CD4-positive, alpha-beta memory T cell (primary cell): ENCODE results near the gene POLK. TPM values are rescaled to one million over a fixed set of nuclear protein-coding genes. Genes with fewer than 3 reads are reported as not detected.

ENCODE experiments used
- CTCF ChIA-PET: fragments of 350-600 bp; sonication (Branson Sonifier 250); formaldehyde crosslinking; loops from one replicate; lab custom pipeline; 2021; ENCODE audit warnings: inconsistent platforms; ENCODE audit not compliant: partially characterized antibody; lab: Charles Lee
- POLR2A ChIA-PET: fragments of 350-600 bp; sonication (Branson Sonifier 250); formaldehyde crosslinking; loops from one replicate; lab custom pipeline; 2021; ENCODE audit not compliant: partially characterized antibody; lab: Charles Lee
- DNase-seq, 5 donors: peaks; one replicate each; pipeline versions ENCODE4 v3.0.0 to v3.0.0-alpha.2; 2020 to 2022; ENCODE audit warnings: mixed read lengths in 1 of 5
- H3K27ac ChIP-seq: one replicate; pipeline ENCODE4 v1.7.0; 2013; ENCODE audit warnings: low read depth, low read length
- H3K27me3 ChIP-seq: 2 replicates; pipeline ENCODE4 v1.7.0; 2013; ENCODE audit warnings: mild to moderate bottlenecking, low read length, moderate library complexity; ENCODE audit not compliant: insufficient read depth
- H3K36me3 ChIP-seq: 2 replicates; pipeline ENCODE4 v1.7.0; 2013; ENCODE audit warnings: mild to moderate bottlenecking, low read length, moderate library complexity; ENCODE audit not compliant: insufficient read depth
- H3K4me1 ChIP-seq: 2 replicates; pipeline ENCODE4 v1.7.0; 2013; ENCODE audit warnings: mild to moderate bottlenecking, low read length, moderate library complexity; ENCODE audit not compliant: insufficient read depth
- H3K4me3 ChIP-seq, 2 donors: one replicate each; pipeline ENCODE4 v1.7.0; 2013; ENCODE audit warnings: low read length in 2 of 2, mild to moderate bottlenecking in 1 of 2
- H3K9me3 ChIP-seq, 2 donors: one replicate each; pipeline ENCODE4 v1.7.0; 2013; ENCODE audit warnings: low read length in 2 of 2, control low read depth in 1 of 2; ENCODE audit not compliant: control insufficient read depth in 1 of 2
- H3K27ac Mint-ChIP-seq, 7 donors: one replicate each; pipeline ENCODE4 v1.8.0; 2020 to 2021; ENCODE audit warnings: mixed read lengths in 7 of 7, mild to moderate bottlenecking in 6 of 7, inconsistent platforms in 3 of 7, moderate library complexity in 3 of 7
- H3K27me3 Mint-ChIP-seq, 2 donors: one replicate each; pipeline ENCODE4 v1.8.0; 2020 to 2021; ENCODE audit warnings: mixed read lengths in 2 of 2
- H3K36me3 Mint-ChIP-seq, 2 donors: one replicate each; pipeline ENCODE4 v1.8.0; 2020 to 2021; ENCODE audit warnings: mixed read lengths in 2 of 2, inconsistent platforms in 1 of 2, mild to moderate bottlenecking in 1 of 2
- H3K4me1 Mint-ChIP-seq, 4 donors: one replicate each; pipeline ENCODE4 v1.8.0; 2020 to 2021; ENCODE audit warnings: mixed read lengths in 4 of 4, mild to moderate bottlenecking in 1 of 4
- H3K4me3 Mint-ChIP-seq, 8 donors: one replicate each; pipeline ENCODE4 v1.8.0; 2020 to 2021; ENCODE audit warnings: mixed read lengths in 8 of 8, mild to moderate bottlenecking in 7 of 8, moderate library complexity in 6 of 8, inconsistent platforms in 3 of 8
- H3K9me3 Mint-ChIP-seq, 8 donors: one replicate each; pipeline ENCODE4 v1.8.0; 2020 to 2021; ENCODE audit warnings: mixed read lengths in 8 of 8, mild to moderate bottlenecking in 5 of 8, inconsistent platforms in 3 of 8, moderate library complexity in 1 of 8
- intact Hi-C: fragments of 100-400 bp; cut with micrococcal nuclease; formaldehyde crosslinking; loops from one replicate; pipeline ENCODE4 v1.15.1; 2023
- polyA plus RNA-seq, 2 donors: library from polyadenylated mRNA; unstranded; fragments of 300-500 nt; fragmentation: Illumina TruSeq; gene quantifications; one replicate each; pipeline ENCODE4 v1.2.3, GENCODE V29; 2021
- total RNA-seq, 2 experiments: library from RNA; stranded (reverse); gene quantifications; one replicate each; pipeline ENCODE4 v1.2.3, GENCODE V29; 2021

The POLK gene
- total and polyA plus RNA-seq, 4 experiments from 2014 or later, result 24.0 to 30.4 (median 27.7) TPM

GRCh38 chr5:75514323-75514722 is 2.6 kb downstream of the POLK start:
- intact Hi-C loops, result loop anchor here (5.0 to 10.0 kb wide), 4 partner anchors 163 to 1950 kb away; partner anchors contain the start of genes ANKRA2, GCNT4, GFM2 and NSA2
- no peaks in the 10 kb centered on the region for H3K27me3 ChIP-seq
- H3K4me3 Mint-ChIP-seq, result no peak overlapping the region
- no peaks in the 10 kb centered on the region for H3K36me3 ChIP-seq
- H3K9me3 ChIP-seq, result no peaks in the 10 kb centered on the region
- H3K27ac Mint-ChIP-seq, result peak overlapping the region in 2 of 7 donors; percentile 42 to 98
- ChIA-PET CTCF (no interaction called here), POLR2A (no interaction called here)
- no peak for DNase-seq
- no peaks in the 10 kb centered on the region for H3K27me3 Mint-ChIP-seq
- H3K4me3 ChIP-seq, result no peak overlapping the region
- H3K9me3 Mint-ChIP-seq, result no peaks in the 10 kb centered on the region
- peaks cover 36% of the 10 kb centered on the region for H3K4me1 ChIP-seq
- no peak overlapping the region for H3K27ac ChIP-seq
- H3K36me3 Mint-ChIP-seq, result peaks cover 10 to 15% of the 10 kb centered on the region in 2 donors
- peaks cover 41 to 67% (median 52%) of the 10 kb centered on the region in 4 donors for H3K4me1 Mint-ChIP-seq

GRCh38 chr5:75519761-75520160 is 8.1 kb downstream of the POLK start:
- Histone ChIP-seq H3K4me3 (no peak overlapping the region), H3K9me3 (no peaks in the 10 kb centered on the region), H3K36me3 (no peaks in the 10 kb centered on the region), H3K4me1 (peaks cover 16% of the 10 kb centered on the region), H3K27me3 (no peaks in the 10 kb centered on the region), H3K27ac (no peak overlapping the region)
- Mint-ChIP-seq H3K27me3 (no peaks in the 10 kb centered on the region), H3K4me3 (no peak overlapping the region), H3K27ac (no peak overlapping the region), H3K9me3 (peaks cover 0 to 27% (median 15%) of the 10 kb centered on the region in 8 donors), H3K36me3 (peaks cover 24 to 35% of the 10 kb centered on the region in 2 donors), H3K4me1 (peaks cover 30 to 48% (median 40%) of the 10 kb centered on the region in 4 donors)
- DNase-seq, result no peak
- POLR2A ChIA-PET, result interaction anchor here (0.6 kb wide), 1 partner anchor 54 kb away, joined by 3 read pairs; no protein-coding TSS in a partner anchor
- CTCF ChIA-PET, result no interaction called here
- intact Hi-C loops, result loop anchor here (10.0 kb wide), 3 partner anchors 465 to 1955 kb away; partner anchors contain the start of genes ANKRA2, GCNT4, GFM2 and NSA2

GRCh38 chr5:75521195-75521594 is 9.5 kb downstream of the POLK start:
- no peak overlapping the region for H3K27ac Mint-ChIP-seq
- CTCF ChIA-PET, result no interaction called here

GRCh38 chr5:75522025-75522424 is 10.3 kb downstream of the POLK start:
- no peaks in the 10 kb centered on the region for H3K27me3 ChIP-seq
- ChIA-PET CTCF (no interaction called here), POLR2A (no interaction called here)
- H3K36me3 ChIP-seq, result no peaks in the 10 kb centered on the region
- intact Hi-C loops, result no loop called here
- no peaks in the 10 kb centered on the region for H3K27me3 Mint-ChIP-seq
- H3K4me1 Mint-ChIP-seq, result peaks cover 33 to 56% (median 45%) of the 10 kb centered on the region in 4 donors
- no peak overlapping the region for H3K27ac ChIP-seq
- peak overlapping the region in 1 of 8 donors; percentile 21 for H3K4me3 Mint-ChIP-seq
- H3K4me1 ChIP-seq, result peaks cover 30% of the 10 kb centered on the region
- DNase-seq, result no peak
- no peaks in the 10 kb centered on the region for H3K9me3 ChIP-seq
- H3K4me3 ChIP-seq, result no peak overlapping the region
- peaks cover 24 to 35% of the 10 kb centered on the region in 2 donors for H3K36me3 Mint-ChIP-seq
- no peak overlapping the region for H3K27ac Mint-ChIP-seq
- H3K9me3 Mint-ChIP-seq, result peaks cover 0 to 27% (median 15%) of the 10 kb centered on the region in 8 donors

More at GRCh38 chr5:75521195-75521594, 9.5 kb downstream of the POLK start:
- H3K36me3 ChIP-seq, result no peaks in the 10 kb centered on the region
- intact Hi-C loops, result no loop called here
- POLR2A ChIA-PET, result interaction anchor here (1.0 kb wide), 1 partner anchor 9 kb away, joined by 6 read pairs; the partner anchor contains the start of genes CERT1 and POLK
- H3K4me3 Mint-ChIP-seq, result no peak overlapping the region
- H3K9me3 Mint-ChIP-seq, result peaks cover 0 to 27% (median 15%) of the 10 kb centered on the region in 8 donors
- H3K4me1 ChIP-seq, result peaks cover 28% of the 10 kb centered on the region
- no peak overlapping the region for H3K4me3 ChIP-seq
- H3K27me3 Mint-ChIP-seq, result no peaks in the 10 kb centered on the region
- peaks cover 37 to 61% (median 48%) of the 10 kb centered on the region in 4 donors for H3K4me1 Mint-ChIP-seq
- H3K36me3 Mint-ChIP-seq, result peaks cover 24 to 35% of the 10 kb centered on the region in 2 donors
- no peaks in the 10 kb centered on the region for H3K9me3 ChIP-seq
- DNase-seq, result no peak
- no peaks in the 10 kb centered on the region for H3K27me3 ChIP-seq
- H3K27ac ChIP-seq, result no peak overlapping the region

- no peak overlapping the region for H3K27ac ChIP-seq
- no peak overlapping the region for H3K4me3 Mint-ChIP-seq
- H3K36me3 ChIP-seq, result no peaks in the 10 kb centered on the region
- no peaks in the 10 kb centered on the region for H3K9me3 ChIP-seq
- no peaks in the 10 kb centered on the region for H3K27me3 Mint-ChIP-seq
- intact Hi-C loops, result no loop called here
- ChIA-PET POLR2A (no interaction called here), CTCF (no interaction called here)
- peaks cover 30% of the 10 kb centered on the region for H3K4me1 ChIP-seq
- H3K36me3 Mint-ChIP-seq, result peaks cover 24 to 34% of the 10 kb centered on the region in 2 donors
- no peak for DNase-seq
- no peak overlapping the region for H3K4me3 ChIP-seq
- H3K9me3 Mint-ChIP-seq, result peaks cover 0 to 27% (median 15%) of the 10 kb centered on the region in 8 donors
- no peaks in the 10 kb centered on the region for H3K27me3 ChIP-seq
- H3K27ac Mint-ChIP-seq, result no peak overlapping the region
- H3K4me1 Mint-ChIP-seq, result peaks cover 31 to 52% (median 42%) of the 10 kb centered on the region in 4 donors
Measured at GRCh38 chr5:75522542-75522941, 10.9 kb downstream of the POLK start.

- H3K27ac ChIP-seq, result no peak overlapping the region
- peaks cover 30% of the 10 kb centered on the region for H3K4me1 ChIP-seq
- no peak overlapping the region for H3K4me3 ChIP-seq
- H3K9me3 Mint-ChIP-seq, result peaks cover 0 to 27% (median 15%) of the 10 kb centered on the region in 8 donors
- H3K4me3 Mint-ChIP-seq, result no peak overlapping the region
- no peaks in the 10 kb centered on the region for H3K27me3 ChIP-seq
- intact Hi-C loops, result no loop called here
- POLR2A ChIA-PET, result no interaction called here
- no peaks in the 10 kb centered on the region for H3K27me3 Mint-ChIP-seq
- CTCF ChIA-PET, result no interaction called here
- H3K27ac Mint-ChIP-seq, result peak overlapping the region in 1 of 7 donors; percentile 53
- peaks cover 24 to 45% (median 36%) of the 10 kb centered on the region in 4 donors for H3K4me1 Mint-ChIP-seq
- peaks cover 19 to 29% of the 10 kb centered on the region in 2 donors for H3K36me3 Mint-ChIP-seq
- no peak for DNase-seq
- H3K36me3 ChIP-seq, result no peaks in the 10 kb centered on the region
- H3K9me3 ChIP-seq, result no peaks in the 10 kb centered on the region
Measured at GRCh38 chr5:75523275-75523674, 11.6 kb downstream of the POLK start.

GRCh38 chr5:75524071-75524470 is 12.4 kb downstream of the POLK start:
- intact Hi-C loops, result no loop called here
- H3K36me3 Mint-ChIP-seq, result peaks cover 21 to 28% of the 10 kb centered on the region in 2 donors
- H3K27me3 ChIP-seq, result no peaks in the 10 kb centered on the region
- H3K4me3 Mint-ChIP-seq, result peak overlapping the region in 2 of 8 donors; percentile 13 to 31
- CTCF ChIA-PET, result no interaction called here
- no peaks in the 10 kb centered on the region for H3K9me3 ChIP-seq
- H3K36me3 ChIP-seq, result no peaks in the 10 kb centered on the region
- POLR2A ChIA-PET, result no interaction called here
- H3K27ac Mint-ChIP-seq, result peak overlapping the region in 2 of 7 donors; percentile 15 to 47
- no peak for DNase-seq
- H3K4me1 Mint-ChIP-seq, result peaks cover 23 to 42% (median 31%) of the 10 kb centered on the region in 4 donors
- peaks cover 0 to 27% (median 15%) of the 10 kb centered on the region in 8 donors for H3K9me3 Mint-ChIP-seq
- no peak overlapping the region for H3K4me3 ChIP-seq
- peaks cover 25% of the 10 kb centered on the region for H3K4me1 ChIP-seq
- H3K27ac ChIP-seq, result no peak overlapping the region
- H3K27me3 Mint-ChIP-seq, result no peaks in the 10 kb centered on the region
